Measurements from ENCODE around the gene COQ8B.
"Not testable (repeated sequence)": the region's sequence is repeated elsewhere in the genome, so short reads cannot be mapped to it uniquely, and the experiment has no call there.

COQ8B gene

DNA sequence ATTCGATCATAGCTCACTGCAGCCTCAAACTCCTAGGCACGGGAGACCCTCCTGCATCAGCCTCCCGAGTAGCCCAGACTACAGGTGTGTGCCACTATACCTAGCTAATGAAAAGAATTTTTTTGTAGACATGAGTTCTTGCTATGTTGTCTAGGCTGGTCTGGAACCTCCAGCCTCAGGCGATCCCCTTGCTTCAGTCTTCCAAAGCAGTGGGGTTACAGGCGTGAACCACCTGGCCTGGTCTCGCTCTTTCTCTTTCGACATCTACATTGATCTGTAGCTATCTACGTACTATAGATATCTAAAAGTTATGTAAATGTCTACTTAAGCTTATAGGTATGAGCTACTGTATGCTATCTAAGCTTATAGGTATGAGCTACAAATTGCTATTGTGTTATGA is 58.7 kb downstream of the COQ8B start:
- H3K9me3 Mint-ChIP-seq = no peaks in the 10 kb centered on the region
- H3K4me3 Mint-ChIP-seq = no peak overlapping the region
- TF ChIP-seq, protein P1, sequence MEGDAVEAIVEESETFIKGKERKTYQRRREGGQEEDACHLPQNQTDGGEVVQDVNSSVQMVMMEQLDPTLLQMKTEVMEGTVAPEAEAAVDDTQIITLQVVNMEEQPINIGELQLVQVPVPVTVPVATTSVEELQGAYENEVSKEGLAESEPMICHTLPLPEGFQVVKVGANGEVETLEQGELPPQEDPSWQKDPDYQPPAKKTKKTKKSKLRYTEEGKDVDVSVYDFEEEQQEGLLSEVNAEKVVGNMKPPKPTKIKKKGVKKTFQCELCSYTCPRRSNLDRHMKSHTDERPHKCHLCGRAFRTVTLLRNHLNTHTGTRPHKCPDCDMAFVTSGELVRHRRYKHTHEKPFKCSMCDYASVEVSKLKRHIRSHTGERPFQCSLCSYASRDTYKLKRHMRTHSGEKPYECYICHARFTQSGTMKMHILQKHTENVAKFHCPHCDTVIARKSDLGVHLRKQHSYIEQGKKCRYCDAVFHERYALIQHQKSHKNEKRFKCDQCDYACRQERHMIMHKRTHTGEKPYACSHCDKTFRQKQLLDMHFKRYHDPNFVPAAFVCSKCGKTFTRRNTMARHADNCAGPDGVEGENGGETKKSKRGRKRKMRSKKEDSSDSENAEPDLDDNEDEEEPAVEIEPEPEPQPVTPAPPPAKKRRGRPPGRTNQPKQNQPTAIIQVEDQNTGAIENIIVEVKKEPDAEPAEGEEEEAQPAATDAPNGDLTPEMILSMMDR (IDR thresholded peaks at IDR 0.05; ENCODE audit: unreplicated experiment in 3 of 3) = no peak
- H3K27me3 Mint-ChIP-seq (ENCODE audit: low read depth) = peaks cover 4% of the 10 kb centered on the region
- H3K4me1 Mint-ChIP-seq = peaks cover 8% of the 10 kb centered on the region
- no peaks in the 10 kb centered on the region for H3K36me3 Mint-ChIP-seq (ENCODE audit: low read depth)
- H3K27ac Mint-ChIP-seq = no peak overlapping the region

DNA sequence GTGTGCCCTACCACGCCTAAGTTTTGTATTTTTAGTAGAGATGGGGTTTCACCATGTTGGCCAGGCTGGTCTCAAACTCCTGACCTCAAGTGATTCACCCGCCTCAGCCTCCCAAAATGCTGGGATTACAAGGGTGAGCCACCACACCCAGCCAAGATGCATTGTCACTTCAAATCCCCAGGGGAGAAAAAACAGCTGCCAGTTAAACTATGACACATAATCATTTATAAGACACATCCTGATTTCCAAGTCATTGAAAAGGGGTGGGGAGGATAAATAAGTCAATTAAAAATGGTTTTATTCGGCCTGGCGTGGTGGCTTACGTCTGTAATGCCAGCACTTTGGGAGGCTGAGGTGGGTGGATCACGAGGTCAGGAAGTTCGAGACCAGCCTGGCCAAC is 61.0 kb downstream of the COQ8B start:
- not testable (repeated sequence) for H3K9me3 Mint-ChIP-seq

DNA sequence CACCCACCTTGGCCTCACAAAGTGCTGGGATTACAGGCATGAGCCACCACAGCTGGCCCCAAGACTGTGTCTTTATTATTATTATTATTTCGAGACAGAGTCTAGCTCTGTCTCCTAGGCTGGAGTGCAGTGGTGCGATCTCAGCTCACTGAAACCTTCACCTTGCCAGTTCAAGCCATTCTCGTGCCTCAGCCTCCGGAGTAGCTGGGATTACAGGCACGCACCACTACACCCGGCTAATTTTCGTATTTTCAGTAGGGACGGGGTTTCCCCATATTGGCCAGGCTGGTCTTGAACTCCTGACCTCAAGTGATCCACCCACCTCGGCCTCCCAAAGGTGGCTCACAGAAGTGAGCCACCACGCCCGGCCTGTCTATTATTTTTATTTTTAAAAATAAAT is 64.4 kb downstream of the COQ8B start:
- not testable (repeated sequence) for H3K4me3 Mint-ChIP-seq; H3K27me3 Mint-ChIP-seq (ENCODE audit: low read depth); H3K27ac Mint-ChIP-seq; H3K9me3 Mint-ChIP-seq; H3K36me3 Mint-ChIP-seq (ENCODE audit: low read depth)
- peaks cover 24% of the 10 kb centered on the region for H3K4me1 Mint-ChIP-seq

More for the DNA sequence above, 61.0 kb downstream of the COQ8B start:
- H3K4me1 Mint-ChIP-seq = peaks cover 17% of the 10 kb centered on the region
- H3K36me3 Mint-ChIP-seq (ENCODE audit: low read depth); H3K27ac Mint-ChIP-seq; H3K27me3 Mint-ChIP-seq (ENCODE audit: low read depth); H3K4me3 Mint-ChIP-seq: not testable (repeated sequence)

DNA sequence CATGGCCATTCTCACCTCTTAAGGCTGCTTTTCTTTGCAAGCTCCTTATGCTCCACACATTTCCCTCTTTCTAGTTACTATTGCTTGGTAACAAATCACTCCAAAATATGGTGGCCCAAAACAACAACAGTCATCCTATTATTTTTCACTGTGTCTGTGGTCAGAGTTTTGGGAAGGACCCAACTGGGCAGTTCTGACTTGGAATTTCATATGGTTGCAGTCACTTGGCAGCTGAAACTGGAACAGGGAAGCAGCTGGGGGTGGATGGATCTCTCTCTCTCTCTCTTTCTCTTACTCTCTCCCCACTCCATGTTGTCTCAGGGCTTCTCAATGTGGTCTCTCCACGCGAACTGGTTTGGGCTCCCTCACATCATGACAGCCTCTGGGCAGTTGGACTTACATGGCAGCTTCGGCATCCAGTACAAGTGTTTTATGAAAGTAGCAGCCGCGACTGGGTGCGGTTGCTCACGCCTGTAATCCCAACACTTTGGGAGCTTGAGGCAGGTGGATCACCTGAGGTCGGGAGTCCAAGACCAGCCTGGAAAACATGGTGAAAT is 65.9 kb downstream of the COQ8B start:
- Mint-ChIP-seq H3K27me3 (ENCODE audit: low read depth) (no peaks in the 10 kb centered on the region), H3K9me3 (peaks cover 3% of the 10 kb centered on the region), H3K27ac (peak overlapping the region; percentile 23 to 49 (median 24)), H3K4me1 (peaks cover 26% of the 10 kb centered on the region), H3K4me3 (no peak overlapping the region), H3K36me3 (ENCODE audit: low read depth) (no peaks in the 10 kb centered on the region)
- TF ChIP-seq, protein P1 (IDR thresholded peaks at IDR 0.05; ENCODE audit: unreplicated experiment in 3 of 3) = no peak

DNA sequence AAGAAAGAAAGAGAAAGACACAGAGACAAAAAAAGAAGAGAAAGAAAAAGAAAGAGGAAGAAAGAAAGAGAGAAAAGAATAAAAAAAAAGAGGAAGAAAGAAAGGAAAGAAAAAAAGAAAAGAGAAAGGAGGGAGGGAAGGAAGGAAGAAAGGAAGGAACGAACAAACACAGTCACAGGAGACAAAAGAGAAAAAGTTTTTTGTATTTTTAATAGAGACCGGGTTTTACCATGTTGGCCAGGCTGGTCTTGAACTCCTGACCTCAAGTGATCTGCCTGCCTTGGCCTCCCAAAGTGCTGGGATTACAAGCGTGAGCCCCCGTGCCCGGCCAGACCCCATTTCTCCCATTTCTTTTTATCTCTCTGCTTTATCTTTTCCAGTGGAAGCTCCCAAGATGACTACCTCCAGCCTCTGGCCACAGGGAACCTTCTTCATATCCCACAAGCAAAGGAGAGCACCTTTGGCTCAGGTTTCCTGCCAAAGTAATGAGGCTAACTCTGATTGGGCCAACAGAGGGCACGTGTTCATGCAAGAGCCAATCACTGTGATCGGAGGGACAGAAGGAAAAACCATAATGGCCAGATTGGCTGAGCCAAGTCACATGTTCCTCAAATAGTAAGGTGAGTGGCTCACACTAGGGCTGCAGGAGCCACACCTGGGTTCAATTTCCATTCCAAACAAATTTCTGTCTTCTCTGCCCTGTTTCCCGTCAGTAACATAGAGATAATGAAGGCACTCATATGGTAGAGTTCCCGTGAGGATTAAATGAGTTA is 66.6 kb downstream of the COQ8B start:
- not testable (repeated sequence) for H3K9me3 Mint-ChIP-seq; H3K36me3 Mint-ChIP-seq (ENCODE audit: low read depth)

DNA sequence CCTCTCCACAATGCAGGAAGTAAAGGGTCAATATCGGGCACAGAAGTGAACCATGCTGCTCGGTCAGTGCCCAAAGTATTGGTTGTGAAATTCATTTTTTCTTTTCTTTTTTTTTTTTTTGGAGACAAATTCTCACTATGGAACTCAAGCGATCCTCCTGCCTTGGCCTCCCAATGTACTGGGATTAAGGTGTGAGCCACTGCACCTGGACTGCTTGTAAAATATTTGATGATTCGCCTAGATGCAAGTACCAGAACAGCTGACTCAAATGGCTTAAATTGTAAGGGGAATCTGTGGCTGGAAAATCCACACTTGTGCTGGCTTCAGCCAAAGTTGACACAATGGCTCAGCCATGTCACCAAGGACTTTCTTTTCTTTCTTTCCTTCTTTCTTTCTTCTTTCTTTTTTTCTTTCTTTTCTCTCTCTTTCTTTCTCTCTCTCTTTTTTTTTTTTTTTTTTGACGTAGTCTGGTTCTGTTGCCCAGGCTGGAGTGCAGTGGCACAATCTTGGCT is 69.9 kb downstream of the COQ8B start:
- H3K27me3 Mint-ChIP-seq (ENCODE audit: low read depth) = peaks cover 4% of the 10 kb centered on the region
- no peaks in the 10 kb centered on the region for H3K36me3 Mint-ChIP-seq (ENCODE audit: low read depth)
- peak overlapping the region in 1 of 3 experiments; percentile 68 for H3K4me3 Mint-ChIP-seq
- H3K4me1 Mint-ChIP-seq = peaks cover 42% of the 10 kb centered on the region
- TF ChIP-seq, protein P1 (IDR thresholded peaks at IDR 0.05; ENCODE audit: unreplicated experiment in 3 of 3) = no peak
- H3K27ac Mint-ChIP-seq = peak overlapping the region; percentile 90 to 93 (median 92)
- H3K9me3 Mint-ChIP-seq = peaks cover 3% of the 10 kb centered on the region

More for the DNA sequence above, 66.6 kb downstream of the COQ8B start:
- Mint-ChIP-seq H3K27ac (peak overlapping the region; percentile 23 to 49 (median 24)), H3K4me1 (peaks cover 30% of the 10 kb centered on the region)
- not testable (repeated sequence) for H3K27me3 Mint-ChIP-seq (ENCODE audit: low read depth); H3K4me3 Mint-ChIP-seq

DNA sequence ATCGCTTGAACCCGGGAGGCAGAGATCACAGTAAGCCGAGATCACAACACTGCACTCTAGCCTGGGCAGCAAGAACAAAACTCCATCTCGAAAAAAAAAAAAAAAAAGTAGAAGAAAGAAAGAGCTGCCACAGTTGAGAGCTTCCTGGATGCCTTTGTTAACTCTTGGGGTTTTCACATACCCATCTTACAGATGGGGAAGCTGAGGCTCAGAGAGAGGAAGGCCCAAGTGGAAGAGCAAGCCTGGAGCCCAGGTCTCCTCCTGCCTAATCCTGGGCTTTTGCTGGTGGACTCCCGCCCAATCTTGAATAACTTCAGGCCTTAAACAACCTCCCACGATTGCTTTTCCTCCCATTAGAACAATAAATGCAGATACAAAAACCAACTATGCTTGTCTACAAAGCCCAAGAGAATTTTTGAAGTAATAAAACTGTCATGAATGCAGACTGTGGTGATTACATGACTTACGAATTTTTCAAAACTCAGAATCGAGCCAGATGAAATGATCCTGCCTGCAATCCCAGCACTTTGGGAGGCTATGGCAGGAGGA is 73.9 kb downstream of the COQ8B start:
- Mint-ChIP-seq H3K27ac (peak overlapping the region; percentile 94 to 98 (median 95)), H3K4me3 (peak overlapping the region; percentile 17 to 65 (median 21)), H3K27me3 (ENCODE audit: low read depth) (peaks cover 9% of the 10 kb centered on the region), H3K36me3 (ENCODE audit: low read depth) (no peaks in the 10 kb centered on the region), H3K9me3 (no peaks in the 10 kb centered on the region), H3K4me1 (peaks cover 42% of the 10 kb centered on the region)
- TF ChIP-seq, protein P1 (IDR thresholded peaks at IDR 0.05; ENCODE audit: unreplicated experiment in 3 of 3) = no peak

Data from nephron (organoid).